Breast epithelium (tissue), 4 donors: Measurements from ENCODE around the gene GCNT2. TPM values are rescaled to one million over a fixed set of nuclear protein-coding genes. Genes with fewer than 3 reads are reported as not detected.

Experiments
- DNase-seq, 2 donors: peaks; one replicate each; pipeline ENCODE4 v3.0.0-alpha.2; 2019; ENCODE audit warnings: low spot score in 2 of 2
- H3K27ac ChIP-seq, 2 donors: fragments of 200-600 bp; sonication (generic) in 1 of 2; one replicate each; pipeline ENCODE4 v1.5.1; 2016 to 2019; ENCODE audit warnings: mild to moderate bottlenecking in 1 of 2
- H3K27me3 ChIP-seq, 2 donors: fragments of 200-600 bp; sonication (generic) in 1 of 2; one replicate each; pipeline versions ENCODE4 v1.5.1 to v1.6.0; 2017 to 2019; ENCODE audit warnings: control low read depth in 1 of 2, mild to moderate bottlenecking in 1 of 2
- H3K36me3 ChIP-seq: fragments of 200-600 bp; one replicate; pipeline ENCODE4 v1.5.1; 2019
- H3K4me1 ChIP-seq, 2 donors: fragments of 200-600 bp; sonication (generic); one replicate each; pipeline ENCODE4 v1.5.1; 2016 to 2019; ENCODE audit warnings: control low read depth in 1 of 2
- H3K4me3 ChIP-seq, 3 donors: fragments of 200-600 bp; sonication (generic); 1 replicate in 2 of 3; 2 replicates in 1 of 3; pipeline ENCODE4 v1.5.1; 2016 to 2019; ENCODE audit warnings: mild to moderate bottlenecking in 3 of 3, moderate library complexity in 2 of 3
- H3K9me3 ChIP-seq, 2 donors: fragments of 200-600 bp; sonication (generic) in 1 of 2; one replicate each; pipeline ENCODE4 v1.5.1; 2016 to 2019; ENCODE audit warnings: control low read depth in 1 of 2
- CTCF ChIP-seq, 3 donors: fragments of 450-650 bp; IDR thresholded peaks; one replicate each; pipeline ENCODE4 v1.5.1; 2016 to 2017; ENCODE audit warnings: antibody characterized with exemption in 3 of 3, mild to moderate bottlenecking in 3 of 3, moderate library complexity in 3 of 3
- POLR2A ChIP-seq: fragments of 450-650 bp; IDR thresholded peaks from one replicate; pipeline ENCODE4 v1.6.1; 2016; ENCODE audit warnings: antibody characterized with exemption, mild to moderate bottlenecking, moderate library complexity
- POLR2AphosphoS5 ChIP-seq, 3 donors: sonication (generic); formaldehyde crosslinking; IDR thresholded peaks; one replicate each; pipeline ENCODE4 v1.6.1; 2017; ENCODE audit warnings: antibody characterized with exemption in 3 of 3
- intact Hi-C: fragments of 100-400 bp; cut with DNase I; formaldehyde crosslinking; loops from one replicate; pipeline ENCODE4 v1.15.1; 2023; ENCODE audit warnings: low total_unique reads
- total RNA-seq, 3 donors: library from RNA; depleted of rRNA; stranded (reverse); fragments of >200 nt; gene quantifications; one replicate each; pipeline ENCODE4 v1.1.0, GENCODE V29; 2016

The GCNT2 gene
- 10 to 100 TPM in 2 of 3 donors, 1 to 10 TPM in 1; 1.4 to 22.0 (median 13.4) TPM for total RNA-seq

GRCh38 chr6:10521104-10521808, at the start of gene GCNT2:
TSS of gene GCNT2 (plus strand) at chr6:10521351. CDS start at chr6:10528912, 7,561 bp downstream.
- intact Hi-C loops: no loop called here
- H3K4me1 ChIP-seq: no peaks in the 10 kb centered on the region
- H3K27me3 ChIP-seq: no peaks in the 10 kb centered on the region
- H3K36me3 ChIP-seq: no peaks in the 10 kb centered on the region
- peak in 1 of 2 donors; percentile 31 for DNase-seq
- no peak for TF ChIP-seq POLR2A
- peak; percentile 24 to 45 (median 35) for TF ChIP-seq POLR2AphosphoS5 (IDR thresholded peaks at IDR 0.05)
- TF ChIP-seq CTCF (IDR thresholded peaks at IDR 0.05): peak in 1 of 3 donors; percentile 14
- no peaks in the 10 kb centered on the region for H3K9me3 ChIP-seq
- peak within 1 kb of the TSS; percentile 89 for H3K27ac ChIP-seq
- H3K4me3 ChIP-seq: peak within 1 kb of the TSS in 2 of 3 donors; percentile 23 to 55

DNA sequence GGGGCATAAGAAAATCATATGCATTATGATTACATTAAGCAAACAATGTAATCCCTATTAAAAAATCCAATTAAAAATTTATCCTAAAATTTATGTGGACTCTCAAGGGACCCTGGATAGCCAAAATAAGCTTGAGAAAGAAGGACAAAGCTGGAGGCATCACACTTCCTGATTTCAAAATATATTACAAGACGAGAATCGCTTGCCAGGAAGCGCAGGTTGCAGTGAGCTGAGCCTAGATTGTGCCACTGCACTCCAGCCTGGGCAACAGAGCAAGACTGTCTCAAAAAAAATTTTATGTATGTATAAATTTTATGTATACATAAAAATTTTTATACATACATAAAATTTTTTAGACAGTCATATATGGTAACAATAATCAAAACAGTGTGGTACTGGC, 48.5 kb upstream of the GCNT2 start:
- Histone ChIP-seq H3K36me3 (no peaks in the 10 kb centered on the region), H3K4me1 (no peaks in the 10 kb centered on the region), H3K27ac (no peak overlapping the region), H3K4me3 (no peak overlapping the region), H3K27me3 (peaks cover 0 to 26% of the 10 kb centered on the region in 2 donors), H3K9me3 (peaks cover 0 to 6% of the 10 kb centered on the region in 2 donors)
- intact Hi-C loops: no loop called here
- no peak for DNase-seq
- no peak for TF ChIP-seq POLR2A
- no peak for TF ChIP-seq POLR2AphosphoS5 (IDR thresholded peaks at IDR 0.05)
- no peak for TF ChIP-seq CTCF (IDR thresholded peaks at IDR 0.05)

DNA sequence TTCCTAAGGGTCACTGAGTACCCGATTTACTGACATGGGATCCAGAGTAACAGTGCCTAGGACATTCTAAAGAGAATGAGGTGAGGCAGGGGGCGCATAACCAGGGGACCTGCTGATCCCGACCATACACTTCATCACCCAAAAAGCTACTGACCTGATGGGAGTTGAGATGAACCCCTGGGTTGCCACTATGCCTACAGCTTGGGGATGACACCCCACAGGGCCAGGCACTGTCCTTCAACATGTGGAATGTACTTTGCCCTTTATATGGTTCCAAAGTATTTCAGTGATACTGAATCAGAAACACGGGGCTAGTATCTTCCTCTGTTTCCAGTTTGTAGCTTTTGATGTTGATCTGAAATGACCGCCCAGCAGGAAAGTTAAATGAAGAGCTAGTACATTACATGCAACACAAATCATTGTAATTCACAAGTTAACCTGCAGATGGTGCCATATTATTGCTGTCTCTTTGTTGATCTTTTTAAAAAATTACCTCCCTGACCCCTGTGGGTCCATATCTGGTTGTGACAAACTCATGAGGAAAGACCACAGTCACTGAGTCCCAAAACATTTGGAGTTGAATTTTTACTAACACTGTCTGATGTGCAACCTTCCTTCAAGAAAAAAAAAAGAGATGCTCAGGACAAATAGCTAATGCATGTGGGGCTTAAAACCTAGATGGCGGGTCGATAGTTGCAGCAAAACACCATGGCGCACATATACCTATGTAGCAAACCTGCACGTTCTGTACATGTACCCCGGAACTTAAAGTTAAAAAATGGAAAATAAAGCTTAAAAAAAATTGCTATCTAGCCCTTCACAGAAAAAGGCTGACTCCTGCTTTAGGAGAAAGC, 42.7 kb upstream of the GCNT2 start:
- DNase-seq: no peak
- TF ChIP-seq POLR2A (no peak), CTCF (IDR thresholded peaks at IDR 0.05) (peak in 2 of 3 donors; percentile 42 to 46)
- H3K27ac ChIP-seq: no peak overlapping the region
- no peaks in the 10 kb centered on the region for H3K36me3 ChIP-seq
- no peaks in the 10 kb centered on the region for H3K4me1 ChIP-seq
- peaks cover 0 to 26% of the 10 kb centered on the region in 2 donors for H3K27me3 ChIP-seq
- H3K4me3 ChIP-seq: no peak overlapping the region
- intact Hi-C loops: no loop called here
- no peaks in the 10 kb centered on the region for H3K9me3 ChIP-seq

DNA sequence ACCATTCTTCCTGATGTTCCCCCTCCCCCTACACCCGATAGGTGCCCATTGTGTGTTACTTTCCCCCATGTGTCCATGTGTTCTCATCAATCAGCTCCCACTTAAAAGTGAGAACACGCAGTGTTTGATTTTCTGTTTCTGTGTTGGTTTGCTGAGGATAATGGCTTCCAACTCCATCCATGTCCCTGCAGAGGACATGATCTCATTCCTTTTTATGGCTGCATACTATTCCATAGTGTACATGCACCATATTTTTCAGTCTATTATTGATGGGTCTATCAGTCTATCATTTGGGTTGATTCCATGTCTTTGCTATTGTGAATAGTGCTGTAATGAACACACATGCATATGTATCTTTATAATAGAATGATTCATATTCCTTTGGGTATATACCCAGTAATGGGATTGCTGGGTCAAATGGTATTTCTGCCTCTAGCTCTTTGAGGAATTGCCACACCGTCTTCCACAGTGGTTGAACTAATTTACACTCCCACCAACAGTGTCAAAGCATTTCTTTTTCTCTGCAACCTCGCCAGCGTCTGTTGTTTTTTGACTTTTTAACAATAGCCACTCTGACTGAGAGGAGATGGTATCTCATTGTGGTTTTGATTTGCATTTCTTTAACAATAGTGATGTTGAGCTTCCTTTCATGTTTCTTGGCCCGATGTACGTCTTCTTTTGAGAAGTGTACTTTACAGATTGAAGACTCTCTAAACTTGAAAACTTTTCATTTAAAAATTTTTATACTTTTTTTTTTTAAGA, 41.0 kb upstream of the GCNT2 start:
- Histone ChIP-seq H3K36me3 (no peaks in the 10 kb centered on the region), H3K4me3 (no peak overlapping the region)
- TF ChIP-seq POLR2AphosphoS5 (IDR thresholded peaks at IDR 0.05): no peak

DNA sequence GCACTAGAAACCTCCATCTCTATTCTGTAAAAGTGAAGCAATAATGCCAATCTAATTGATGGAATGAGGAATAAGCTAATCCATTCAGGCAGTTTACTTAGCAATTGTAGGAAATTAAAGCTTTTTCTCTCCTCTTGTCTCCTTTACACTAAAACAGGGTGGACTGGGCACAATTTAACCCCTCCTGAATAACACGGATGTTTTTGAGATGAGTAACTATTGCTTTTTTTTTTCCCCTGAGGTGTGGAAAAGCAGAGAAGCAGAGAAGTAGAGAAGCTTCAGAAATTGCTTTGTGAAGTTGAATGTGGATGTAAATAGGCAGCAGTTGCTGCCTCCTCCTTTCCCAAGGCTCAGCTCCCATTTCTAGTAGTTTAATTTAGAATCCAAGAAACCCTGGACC, 40.0 kb upstream of the GCNT2 start:
- H3K27ac ChIP-seq: no peak overlapping the region
- no peaks in the 10 kb centered on the region for H3K4me1 ChIP-seq
- no peak for DNase-seq
- H3K9me3 ChIP-seq: no peaks in the 10 kb centered on the region
- TF ChIP-seq POLR2A: no peak
- no peak for TF ChIP-seq CTCF (IDR thresholded peaks at IDR 0.05)
- no peak for TF ChIP-seq POLR2AphosphoS5 (IDR thresholded peaks at IDR 0.05)
- H3K36me3 ChIP-seq: no peaks in the 10 kb centered on the region
- intact Hi-C loops: no loop called here
- H3K4me3 ChIP-seq: no peak overlapping the region
- peaks cover 0 to 12% of the 10 kb centered on the region in 2 donors for H3K27me3 ChIP-seq

More for the DNA sequence above, 41.0 kb upstream of the GCNT2 start:
- no peaks in the 10 kb centered on the region for H3K4me1 ChIP-seq
- no peak overlapping the region for H3K27ac ChIP-seq
- no peak for DNase-seq
- H3K9me3 ChIP-seq: no peaks in the 10 kb centered on the region
- H3K27me3 ChIP-seq: peaks cover 0 to 20% of the 10 kb centered on the region in 2 donors
- intact Hi-C loops: no loop called here
